ENCODE results near the gene NBL1. TPM values are rescaled to one million over a fixed set of nuclear protein-coding genes. Genes with fewer than 3 reads are reported as not detected.

The NBL1 gene
- total RNA-seq, 2 experiments from 2014 or later, result 38.0 to 41.1 TPM

- ChIA-PET CTCF (interaction anchor here (1.7 to 6.3 kb wide), 3 partner anchors 9 to 454 kb away, joined by 3 to 71 read pairs (median 19); partner anchors contain the start of gene MRTO4), POLR2A (no interaction called here)
Observed at GRCh38 chr1:19706136-19706535, 62.0 kb downstream of the NBL1 start.

Other genes with a start within 250 kb of the NBL1 start
- gene CAPZB, start 158.8 kb upstream of the NBL1 start, total RNA-seq, result 100 to 1,000 TPM; 292 to 298 TPM
- gene HTR6, start 20.6 kb downstream of the NBL1 start, total RNA-seq, result not detected
- 10 to 100 TPM; 13.0 to 13.2 TPM for gene TMCO4, start 155.6 kb downstream of the NBL1 start, total RNA-seq
- gene RNF186, start 171.0 kb downstream of the NBL1 start, total RNA-seq, result not detected
- 1 to 10 TPM; 7.3 to 7.5 TPM for gene OTUD3, start 238.1 kb downstream of the NBL1 start, total RNA-seq